ENCODE measurements around the gene LRRC51.

- TF ChIP-seq REST (IDR thresholded peaks at IDR 0.05; ENCODE audit: insufficient read depth in 1 of 2, low read depth in 2 of 2, low read length in 2 of 2) = no peak
- TF ChIP-seq SIN3A (IDR thresholded peaks at IDR 0.05; ENCODE audit: borderline replicate concordance, insufficient read depth, low read length) = no peak
Measured at GRCh38 chr11:72038491-72038890, 42.2 kb upstream of the LRRC51 start.
